Measurements from ENCODE around the gene CUL3. TPM values are rescaled to one million over a fixed set of nuclear protein-coding genes. Genes with fewer than 3 reads are reported as not detected.

CUL3 gene
- total RNA-seq, 1 experiment from 2014 or later, result 114 TPM

DNA sequence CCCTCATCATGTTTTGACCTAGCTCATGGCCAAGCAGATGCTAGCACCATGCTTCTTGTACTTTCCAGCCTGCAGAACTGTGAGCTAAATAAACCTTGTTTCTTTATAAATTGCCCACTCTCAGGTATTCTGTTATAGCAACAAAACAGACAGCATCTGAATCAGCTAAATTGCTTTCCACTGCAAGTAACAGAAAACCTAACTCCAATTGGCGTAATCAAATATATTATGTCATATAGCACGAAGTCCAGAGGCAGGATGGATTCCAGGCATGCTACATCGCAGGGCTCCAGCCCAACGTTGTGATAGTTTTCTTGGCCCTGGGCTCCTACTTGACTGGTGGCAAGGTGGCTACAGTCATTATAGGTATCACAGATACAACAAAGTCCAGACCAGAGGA lies 10.4 kb upstream of the CUL3 start:
- no peak overlapping the region for H2AFZ ChIP-seq (ENCODE audit: low read length)
- Mint-ChIP-seq H3K9me3 (no peaks in the 10 kb centered on the region; a peak in 1 of 5 replicates), H3K27me3 (ENCODE audit: low read depth) (no peaks in the 10 kb centered on the region), H3K4me3 (no peak overlapping the region), H3K4me1 (peaks cover 4 to 8% of the 10 kb centered on the region in 2 experiments; a peak in 3 of 4 replicates), H3K36me3 (ENCODE audit: insufficient read depth in 1 of 3, low read depth in 3 of 3) (no peaks in the 10 kb centered on the region), H3K27ac (no peak overlapping the region; a peak in 1 of 7 replicates)
- no peak for TF ChIP-seq CTCF (conservative IDR thresholded peaks at IDR 0.05)
- H3K18ac ChIP-seq (ENCODE audit: insufficient read length, low read depth, low read length), result no peak overlapping the region
- H4K20me1 ChIP-seq (ENCODE audit: control insufficient read depth, insufficient read depth, insufficient read length), result no peaks in the 10 kb centered on the region
- no peaks in the 10 kb centered on the region for H3K4me1 ChIP-seq (ENCODE audit: insufficient read depth, low read length)
- no peaks in the 10 kb centered on the region for H3K27me3 ChIP-seq (ENCODE audit: insufficient read depth, low read length)
- H4K91ac ChIP-seq (ENCODE audit: insufficient read length, low read depth, low read length), result no peak overlapping the region
- H3K9ac ChIP-seq (ENCODE audit: extremely low read depth, insufficient read length, low read length), result no peak overlapping the region
- no peaks in the 10 kb centered on the region for H3K79me2 ChIP-seq (ENCODE audit: insufficient read depth, low read length)
- WGBS (ENCODE audit: extremely low coverage, insufficient read length, low lambda C conversion rate), result no CpG with 5 or more reads among the region's 4 CpGs
- no peak overlapping the region for H3K14ac ChIP-seq (ENCODE audit: insufficient read depth, low read length)
- H3K27ac ChIP-seq (ENCODE audit: insufficient read length, low read depth, low read length), result no peak overlapping the region
- H2BK5ac ChIP-seq (ENCODE audit: insufficient read length, low read length), result no peak overlapping the region
- no peaks in the 10 kb centered on the region for H3K9me3 ChIP-seq (ENCODE audit: control insufficient read depth, low read depth, low read length)
- H3K23me2 ChIP-seq (ENCODE audit: insufficient read length, low read depth, low read length, poor library complexity, severe bottlenecking), result no peaks in the 10 kb centered on the region
- no peak overlapping the region for H2BK15ac ChIP-seq (ENCODE audit: low read depth, low read length)
- H3K4ac ChIP-seq (ENCODE audit: low read depth, low read length), result no peak overlapping the region
- H2BK12ac ChIP-seq (ENCODE audit: insufficient read length, low read depth, low read length), result no peak overlapping the region
- DNase-seq, result no peak
- H2AK5ac ChIP-seq (ENCODE audit: insufficient read length, low read length), result no peak overlapping the region
- H3K79me1 ChIP-seq (ENCODE audit: insufficient read depth, low read depth, low read length, poor library complexity, severe bottlenecking), result no peaks in the 10 kb centered on the region
- no peak overlapping the region for H4K8ac ChIP-seq (replicated peaks; ENCODE audit: insufficient read length, low read depth, low read length)
- H3K4me2 ChIP-seq (ENCODE audit: insufficient read depth, insufficient read length, low read length), result no peak overlapping the region
- no peak overlapping the region for H4K5ac ChIP-seq (ENCODE audit: insufficient read length, low read depth, low read length)
- H3K56ac ChIP-seq (ENCODE audit: insufficient read length, low read depth, low read length), result no peak overlapping the region
- no peak overlapping the region for H3T11ph ChIP-seq (ENCODE audit: low read length)
- H2BK120ac ChIP-seq (ENCODE audit: low read depth, low read length, poor library complexity, severe bottlenecking), result no peak overlapping the region
- no peak overlapping the region for H2BK20ac ChIP-seq (ENCODE audit: low read depth, low read length, poor library complexity, severe bottlenecking)
- no peak overlapping the region for H3K23ac ChIP-seq (ENCODE audit: insufficient read length, low read depth, low read length)

Measured in H9 (cell line).